Activated CD4-positive, alpha-beta memory T cell treated with anti-CD3 and anti-CD28 coated beads, Interleukin-2, amount 10 ng/mL, durations not matched to agents 7 days and 5 days (primary cell): ENCODE results near the gene OR5C1. TPM values are rescaled to one million over a fixed set of nuclear protein-coding genes. Genes with fewer than 3 reads are reported as not detected.

Source experiments
- CTCF ChIA-PET: fragments of 350-600 bp; sonication (Branson Sonifier 250); formaldehyde crosslinking; loops from one replicate; lab custom pipeline; 2021; ENCODE audit warnings: antibody characterized with exemption, inconsistent platforms; lab: Charles Lee
- POLR2A ChIA-PET: fragments of 350-600 bp; sonication (Branson Sonifier 250); formaldehyde crosslinking; loops from one replicate; lab custom pipeline; 2021; ENCODE audit warnings: antibody characterized with exemption; lab: Charles Lee
- DNase-seq: peaks from one replicate; pipeline ENCODE4 v3.0.0-alpha.2; 2020
- H3K27ac Mint-ChIP-seq: one replicate; pipeline ENCODE4 v1.8.0; 2021; ENCODE audit warnings: mild to moderate bottlenecking, mixed read lengths
- H3K27me3 Mint-ChIP-seq: one replicate; pipeline ENCODE4 v1.8.0; 2021; ENCODE audit warnings: mixed read lengths
- H3K36me3 Mint-ChIP-seq: one replicate; pipeline ENCODE4 v1.8.0; 2021; ENCODE audit warnings: low read depth, mixed read lengths
- H3K4me1 Mint-ChIP-seq: one replicate; pipeline ENCODE4 v1.8.0; 2021; ENCODE audit warnings: mixed read lengths
- H3K4me3 Mint-ChIP-seq: one replicate; pipeline ENCODE4 v1.8.0; 2021; ENCODE audit warnings: mild to moderate bottlenecking, mixed read lengths
- H3K9me3 Mint-ChIP-seq: one replicate; pipeline ENCODE4 v1.8.0; 2021; ENCODE audit warnings: mixed read lengths
- total RNA-seq, 2 experiments: library from RNA; stranded (reverse); gene quantifications; one replicate each; pipeline ENCODE4 v1.2.3, GENCODE V29; 2021

OR5C1 gene
- not detected for total RNA-seq

DNA sequence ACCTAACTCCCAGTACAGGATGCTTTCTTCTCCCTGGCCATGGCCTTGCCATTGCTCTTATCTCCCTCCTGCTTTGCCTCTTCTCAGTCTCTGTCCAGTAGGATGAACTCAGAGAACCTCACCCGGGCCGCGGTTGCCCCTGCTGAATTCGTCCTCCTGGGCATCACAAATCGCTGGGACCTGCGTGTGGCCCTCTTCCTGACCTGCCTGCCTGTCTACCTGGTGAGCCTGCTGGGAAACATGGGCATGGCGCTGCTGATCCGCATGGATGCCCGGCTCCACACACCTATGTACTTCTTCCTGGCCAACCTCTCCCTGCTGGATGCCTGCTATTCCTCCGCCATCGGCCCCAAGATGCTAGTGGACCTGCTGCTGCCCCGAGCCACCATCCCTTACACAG lies at the start of gene OR5C1:
Gene OR5C1 (plus strand): TSS at position 103 of the 400 bp plus-strand sequence. CDS start 0 bp downstream, at position 103.
- H3K27me3 Mint-ChIP-seq = no peaks in the 10 kb centered on the region
- ChIA-PET POLR2A (no interaction called here), CTCF (no interaction called here)
- H3K27ac Mint-ChIP-seq = no peak within 1 kb of the TSS
- DNase-seq = no peak
- H3K36me3 Mint-ChIP-seq = no peaks in the 10 kb centered on the region
- H3K4me1 Mint-ChIP-seq = no peaks in the 10 kb centered on the region
- no peak within 1 kb of the TSS for H3K4me3 Mint-ChIP-seq
- H3K9me3 Mint-ChIP-seq = no peaks in the 10 kb centered on the region

- no peaks in the 10 kb centered on the region for H3K36me3 Mint-ChIP-seq
- CTCF ChIA-PET = no interaction called here
- no peaks in the 10 kb centered on the region for H3K27me3 Mint-ChIP-seq
- H3K9me3 Mint-ChIP-seq = peaks cover 11% of the 10 kb centered on the region
- H3K4me3 Mint-ChIP-seq = no peak within 1 kb of the TSS
- H3K27ac Mint-ChIP-seq = no peak within 1 kb of the TSS
- POLR2A ChIA-PET = no interaction called here
- no peaks in the 10 kb centered on the region for H3K4me1 Mint-ChIP-seq
- no peak for DNase-seq
These were observed 46.7 kb upstream of the OR5C1 start, which contains the start of gene OR1L6 for GRCh38 chr9:122742003-122742402. Gene OR1L6 (plus strand): TSS chr9:122742303. CDS start chr9:122749848, 7,545 bp downstream.

DNA sequence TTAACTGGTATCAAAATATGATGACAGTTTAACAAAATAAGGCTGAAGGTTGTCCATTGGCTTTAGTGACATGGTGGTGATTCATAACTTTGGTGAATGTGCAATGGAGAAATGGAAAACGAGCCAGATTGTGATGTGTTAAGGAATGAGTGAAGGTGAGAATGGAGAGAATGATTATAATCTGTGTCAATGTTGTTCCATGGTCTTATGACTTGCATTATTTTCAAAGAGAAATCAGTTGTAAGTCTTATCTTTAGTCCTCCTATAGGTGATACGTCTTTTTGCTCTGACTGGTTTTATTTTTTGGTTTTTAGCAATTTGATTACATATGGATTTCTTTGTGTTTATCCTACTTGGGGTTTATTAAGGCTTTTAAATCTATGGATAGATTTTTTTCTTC lies 33.9 kb upstream of the OR5C1 start:
- ChIA-PET CTCF (no interaction called here), POLR2A (no interaction called here)
- no peak for DNase-seq
- Mint-ChIP-seq H3K9me3 (peaks cover 9% of the 10 kb centered on the region), H3K36me3 (no peaks in the 10 kb centered on the region), H3K27me3 (peaks cover 2% of the 10 kb centered on the region), H3K4me3 (no peak overlapping the region), H3K4me1 (no peaks in the 10 kb centered on the region), H3K27ac (no peak overlapping the region)

DNA sequence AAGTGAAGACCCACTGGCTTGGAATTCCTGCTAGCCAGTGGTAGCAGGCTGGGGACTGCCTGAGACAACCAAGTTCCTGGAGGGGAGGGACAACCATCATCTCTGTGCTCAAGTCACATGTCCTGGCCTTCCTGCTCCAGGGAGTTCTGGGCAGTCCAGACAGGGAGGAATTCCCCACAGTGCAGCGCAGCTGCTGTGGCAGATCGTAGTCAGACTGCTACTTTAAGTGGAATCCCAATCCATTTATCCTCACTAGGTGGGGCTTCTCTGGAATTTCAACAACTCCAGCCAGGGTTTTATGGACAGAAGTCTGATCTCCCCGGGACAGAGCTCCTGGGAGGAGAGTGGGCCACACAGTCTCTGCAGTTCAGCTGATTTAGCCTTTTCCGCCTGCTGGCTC lies 20.9 kb upstream of the OR5C1 start:
- no peaks in the 10 kb centered on the region for H3K36me3 Mint-ChIP-seq
- H3K27ac Mint-ChIP-seq = no peak overlapping the region
- ChIA-PET POLR2A (no interaction called here), CTCF (no interaction called here)
- H3K9me3 Mint-ChIP-seq = peaks cover 8% of the 10 kb centered on the region
- no peaks in the 10 kb centered on the region for H3K4me1 Mint-ChIP-seq
- no peak overlapping the region for H3K4me3 Mint-ChIP-seq
- DNase-seq = no peak
- H3K27me3 Mint-ChIP-seq = no peaks in the 10 kb centered on the region

DNA sequence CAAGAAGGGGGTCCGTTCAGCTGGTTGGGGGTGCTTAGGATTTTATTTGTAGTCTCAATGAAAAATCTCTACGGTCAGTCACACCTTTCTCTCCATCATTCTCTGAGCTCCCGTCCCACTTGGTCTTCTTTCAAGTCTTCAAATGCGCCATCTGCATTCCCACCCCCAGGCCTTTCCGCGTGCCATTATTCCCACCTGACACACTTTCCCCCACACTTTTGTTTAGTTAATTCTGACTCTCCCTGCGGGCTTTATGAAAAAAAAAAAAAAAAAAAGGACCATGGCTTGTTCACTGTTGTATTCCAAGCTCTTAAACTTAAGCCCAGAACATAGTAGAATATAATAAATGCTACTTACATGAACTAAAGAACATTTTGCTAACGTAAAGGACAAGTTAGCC lies 11.7 kb upstream of the OR5C1 start:
- H3K9me3 Mint-ChIP-seq = peaks cover 3% of the 10 kb centered on the region
- no peaks in the 10 kb centered on the region for H3K27me3 Mint-ChIP-seq
- H3K36me3 Mint-ChIP-seq = no peaks in the 10 kb centered on the region
- H3K4me3 Mint-ChIP-seq = no peak overlapping the region
- POLR2A ChIA-PET = no interaction called here
- H3K27ac Mint-ChIP-seq = no peak overlapping the region
- no peak for DNase-seq
- CTCF ChIA-PET = no interaction called here
- H3K4me1 Mint-ChIP-seq = no peaks in the 10 kb centered on the region

DNA sequence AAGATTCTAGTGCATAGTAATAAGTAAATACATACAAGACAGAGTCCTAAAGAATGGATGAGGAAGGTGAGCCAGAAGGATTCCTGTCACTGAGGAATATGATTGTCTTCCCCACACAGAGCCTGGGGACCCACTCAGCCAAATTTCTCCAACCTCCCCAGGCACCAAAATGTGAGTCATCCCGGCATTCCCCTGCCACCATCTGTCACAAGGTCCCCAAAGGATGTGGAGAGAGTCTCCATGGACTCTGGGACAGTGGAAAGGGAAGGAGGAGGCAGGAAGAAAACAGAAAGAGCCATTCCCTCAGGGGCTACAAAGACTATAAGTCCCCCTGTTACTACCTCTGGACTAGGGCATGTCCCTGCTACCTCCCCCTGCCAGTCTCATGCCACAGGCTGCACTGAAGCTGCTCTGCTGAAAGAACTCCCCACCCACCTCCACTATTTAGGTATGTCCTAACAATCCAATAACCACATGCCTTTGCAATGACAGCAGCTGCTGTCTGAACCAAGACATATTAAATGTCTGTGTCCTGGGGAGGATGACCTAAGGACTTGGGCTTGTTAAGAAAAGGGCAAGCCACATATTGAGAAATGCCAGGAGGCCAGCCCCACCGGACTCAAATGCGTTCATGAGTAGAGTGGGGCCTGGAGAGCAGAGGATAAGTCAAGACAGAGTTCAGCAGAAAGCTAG lies 10.7 kb upstream of the OR5C1 start:
- H3K36me3 Mint-ChIP-seq = no peaks in the 10 kb centered on the region
- CTCF ChIA-PET = no interaction called here
- H3K27ac Mint-ChIP-seq = no peak overlapping the region
- H3K27me3 Mint-ChIP-seq = no peaks in the 10 kb centered on the region
- DNase-seq = no peak
- no peak overlapping the region for H3K4me3 Mint-ChIP-seq
- POLR2A ChIA-PET = no interaction called here
- H3K9me3 Mint-ChIP-seq = peaks cover 3% of the 10 kb centered on the region
- H3K4me1 Mint-ChIP-seq = no peaks in the 10 kb centered on the region

GRCh38 chr9:122779181-122779580 lies 9.6 kb upstream of the OR5C1 start:
- Mint-ChIP-seq H3K27me3 (no peaks in the 10 kb centered on the region), H3K4me1 (no peaks in the 10 kb centered on the region), H3K4me3 (no peak overlapping the region), H3K36me3 (no peaks in the 10 kb centered on the region), H3K27ac (no peak overlapping the region), H3K9me3 (no peaks in the 10 kb centered on the region)
- no peak for DNase-seq
- ChIA-PET CTCF (no interaction called here), POLR2A (interaction anchor here (0.6 kb wide), 1 partner anchor 9 kb away, joined by 3 read pairs; no protein-coding TSS in a partner anchor)

- no peaks in the 10 kb centered on the region for H3K27me3 Mint-ChIP-seq
These were observed 8.7 kb upstream of the OR5C1 start for GRCh38 chr9:122780026-122780425.

DNA sequence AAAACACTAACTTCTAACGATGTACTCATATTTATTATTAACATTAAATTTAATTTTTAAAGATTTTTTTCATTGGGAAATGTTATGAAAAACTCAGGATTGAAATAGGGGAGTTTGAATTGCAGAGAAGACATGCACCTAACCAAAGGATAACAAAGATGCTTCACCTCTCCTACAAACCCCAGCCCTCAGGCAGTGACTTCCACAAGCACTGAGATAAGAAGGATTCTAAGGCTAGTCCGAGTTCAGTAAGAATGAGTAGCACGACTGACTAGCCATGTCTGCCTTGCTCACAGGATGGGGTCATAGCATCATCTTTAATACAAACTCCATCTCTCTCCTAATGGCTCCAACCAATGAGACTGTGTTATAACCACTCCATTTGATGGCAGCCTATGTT lies 7.1 kb upstream of the OR5C1 start:
- H3K4me3 Mint-ChIP-seq = no peak overlapping the region
- DNase-seq = no peak
- no peaks in the 10 kb centered on the region for H3K27me3 Mint-ChIP-seq
- H3K9me3 Mint-ChIP-seq = no peaks in the 10 kb centered on the region
- ChIA-PET CTCF (no interaction called here), POLR2A (interaction anchor here (0.6 kb wide), 1 partner anchor 327 kb away, joined by 4 read pairs; no protein-coding TSS in a partner anchor)
- H3K4me1 Mint-ChIP-seq = no peaks in the 10 kb centered on the region
- no peak overlapping the region for H3K27ac Mint-ChIP-seq
- no peaks in the 10 kb centered on the region for H3K36me3 Mint-ChIP-seq

More at GRCh38 chr9:122780026-122780425, 8.7 kb upstream of the OR5C1 start:
- Mint-ChIP-seq H3K9me3 (no peaks in the 10 kb centered on the region), H3K27ac (no peak overlapping the region), H3K4me3 (no peak overlapping the region), H3K36me3 (no peaks in the 10 kb centered on the region), H3K4me1 (no peaks in the 10 kb centered on the region)
- no peak for DNase-seq
- ChIA-PET POLR2A (no interaction called here), CTCF (no interaction called here)

- H3K36me3 Mint-ChIP-seq = no peaks in the 10 kb centered on the region
- ChIA-PET POLR2A (no interaction called here), CTCF (no interaction called here)
- H3K27me3 Mint-ChIP-seq = no peaks in the 10 kb centered on the region
- DNase-seq = no peak
- H3K9me3 Mint-ChIP-seq = no peaks in the 10 kb centered on the region
- H3K4me1 Mint-ChIP-seq = no peaks in the 10 kb centered on the region
- H3K4me3 Mint-ChIP-seq = no peak overlapping the region
- H3K27ac Mint-ChIP-seq = no peak overlapping the region
These were observed 3.5 kb upstream of the OR5C1 start for GRCh38 chr9:122785269-122785668.

GRCh38 chr9:122786338-122786737 lies 2.4 kb upstream of the OR5C1 start:
- ChIA-PET CTCF (no interaction called here), POLR2A (no interaction called here)
- Mint-ChIP-seq H3K4me3 (no peak overlapping the region), H3K36me3 (no peaks in the 10 kb centered on the region), H3K27ac (no peak overlapping the region), H3K27me3 (no peaks in the 10 kb centered on the region), H3K4me1 (no peaks in the 10 kb centered on the region), H3K9me3 (no peaks in the 10 kb centered on the region)
- no peak for DNase-seq

GRCh38 chr9:122789256-122790046 lies 718 bp downstream of the OR5C1 start:
- Mint-ChIP-seq H3K4me3 (no peak overlapping the region), H3K27me3 (no peaks in the 10 kb centered on the region), H3K27ac (no peak overlapping the region), H3K9me3 (peaks cover 2% of the 10 kb centered on the region), H3K36me3 (no peaks in the 10 kb centered on the region), H3K4me1 (no peaks in the 10 kb centered on the region)
- CTCF ChIA-PET = no interaction called here
- POLR2A ChIA-PET = interaction anchor here (0.5 kb wide), 1 partner anchor 291 kb away, joined by 3 read pairs; no protein-coding TSS in a partner anchor
- DNase-seq = no peak

- ChIA-PET CTCF (no interaction called here), POLR2A (no interaction called here)
- Mint-ChIP-seq H3K9me3 (peaks cover 2% of the 10 kb centered on the region), H3K27me3 (no peaks in the 10 kb centered on the region), H3K4me1 (no peaks in the 10 kb centered on the region), H3K36me3 (no peaks in the 10 kb centered on the region), H3K27ac (no peak overlapping the region), H3K4me3 (no peak overlapping the region)
- no peak for DNase-seq
These were observed 3.3 kb downstream of the OR5C1 start for GRCh38 chr9:122791872-122792669.
